Measurements from ENCODE around the gene IRF5.

The IRF5 gene

DNA sequence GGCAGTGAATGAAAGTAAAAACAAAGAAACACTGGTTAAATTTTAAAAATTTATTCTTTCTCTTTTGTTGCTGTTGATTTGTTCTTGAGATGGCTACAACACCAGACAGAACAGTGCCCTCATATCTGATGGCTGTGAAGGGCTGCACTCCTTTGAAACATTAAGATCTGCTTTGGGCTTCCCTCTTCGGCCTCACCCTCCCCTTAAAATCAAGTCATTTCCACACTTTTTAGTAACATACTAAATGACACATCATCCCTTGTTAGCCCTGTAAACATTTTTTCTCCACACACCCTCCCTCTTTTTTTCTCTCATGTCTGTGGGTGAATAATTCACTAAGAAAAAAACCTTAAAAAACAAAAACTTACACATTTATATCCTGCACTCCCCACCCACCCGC, 16.4 kb downstream of the IRF5 start:
- H3K27me3 ChIP-seq (ENCODE audit: low read length) = no peaks in the 10 kb centered on the region
- H3K36me3 ChIP-seq (ENCODE audit: low read length) = peaks cover 14% of the 10 kb centered on the region; the same call in 1 of the 2 replicates
- H2AFZ ChIP-seq (ENCODE audit: low read depth, low read length, severe bottlenecking) = no peak overlapping the region
- H3K4me3 ChIP-seq (ENCODE audit: insufficient read depth, low read length, poor library complexity, severe bottlenecking) = no peak overlapping the region
- no peaks in the 10 kb centered on the region for H3K79me2 ChIP-seq (ENCODE audit: insufficient read depth, low read length)
- H3F3A ChIP-seq (ENCODE audit: insufficient read depth) = 0 out of 2 replicates have a peak, but pooled peaks cover 5% of the 10 kb centered on the region
- H3K9me2 ChIP-seq (replicated peaks; ENCODE audit: insufficient read depth, low read length) = no peaks in the 10 kb centered on the region
- H4K20me1 ChIP-seq (ENCODE audit: low read depth, low read length) = no peaks in the 10 kb centered on the region
- TF ChIP-seq EZH2phosphoT487 (conservative IDR thresholded peaks at IDR 0.05; ENCODE audit: low read length) = no peak
- TF ChIP-seq, protein P1, sequence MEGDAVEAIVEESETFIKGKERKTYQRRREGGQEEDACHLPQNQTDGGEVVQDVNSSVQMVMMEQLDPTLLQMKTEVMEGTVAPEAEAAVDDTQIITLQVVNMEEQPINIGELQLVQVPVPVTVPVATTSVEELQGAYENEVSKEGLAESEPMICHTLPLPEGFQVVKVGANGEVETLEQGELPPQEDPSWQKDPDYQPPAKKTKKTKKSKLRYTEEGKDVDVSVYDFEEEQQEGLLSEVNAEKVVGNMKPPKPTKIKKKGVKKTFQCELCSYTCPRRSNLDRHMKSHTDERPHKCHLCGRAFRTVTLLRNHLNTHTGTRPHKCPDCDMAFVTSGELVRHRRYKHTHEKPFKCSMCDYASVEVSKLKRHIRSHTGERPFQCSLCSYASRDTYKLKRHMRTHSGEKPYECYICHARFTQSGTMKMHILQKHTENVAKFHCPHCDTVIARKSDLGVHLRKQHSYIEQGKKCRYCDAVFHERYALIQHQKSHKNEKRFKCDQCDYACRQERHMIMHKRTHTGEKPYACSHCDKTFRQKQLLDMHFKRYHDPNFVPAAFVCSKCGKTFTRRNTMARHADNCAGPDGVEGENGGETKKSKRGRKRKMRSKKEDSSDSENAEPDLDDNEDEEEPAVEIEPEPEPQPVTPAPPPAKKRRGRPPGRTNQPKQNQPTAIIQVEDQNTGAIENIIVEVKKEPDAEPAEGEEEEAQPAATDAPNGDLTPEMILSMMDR (IDR thresholded peaks at IDR 0.05; ENCODE audit: insufficient read depth, low read length, poor library complexity, severe bottlenecking) = no peak
- H3K9ac ChIP-seq (ENCODE audit: low read length) = no peak overlapping the region
- H3K9me3 ChIP-seq (ENCODE audit: insufficient read depth, low read length) = no peaks in the 10 kb centered on the region
- peak overlapping the region; percentile 29; the same call in 1 of the 2 replicates for H3K27ac ChIP-seq (ENCODE audit: low read depth, low read length)
- no peak overlapping the region for H3K4me2 ChIP-seq (ENCODE audit: low read depth, low read length, poor library complexity, severe bottlenecking)

DNA sequence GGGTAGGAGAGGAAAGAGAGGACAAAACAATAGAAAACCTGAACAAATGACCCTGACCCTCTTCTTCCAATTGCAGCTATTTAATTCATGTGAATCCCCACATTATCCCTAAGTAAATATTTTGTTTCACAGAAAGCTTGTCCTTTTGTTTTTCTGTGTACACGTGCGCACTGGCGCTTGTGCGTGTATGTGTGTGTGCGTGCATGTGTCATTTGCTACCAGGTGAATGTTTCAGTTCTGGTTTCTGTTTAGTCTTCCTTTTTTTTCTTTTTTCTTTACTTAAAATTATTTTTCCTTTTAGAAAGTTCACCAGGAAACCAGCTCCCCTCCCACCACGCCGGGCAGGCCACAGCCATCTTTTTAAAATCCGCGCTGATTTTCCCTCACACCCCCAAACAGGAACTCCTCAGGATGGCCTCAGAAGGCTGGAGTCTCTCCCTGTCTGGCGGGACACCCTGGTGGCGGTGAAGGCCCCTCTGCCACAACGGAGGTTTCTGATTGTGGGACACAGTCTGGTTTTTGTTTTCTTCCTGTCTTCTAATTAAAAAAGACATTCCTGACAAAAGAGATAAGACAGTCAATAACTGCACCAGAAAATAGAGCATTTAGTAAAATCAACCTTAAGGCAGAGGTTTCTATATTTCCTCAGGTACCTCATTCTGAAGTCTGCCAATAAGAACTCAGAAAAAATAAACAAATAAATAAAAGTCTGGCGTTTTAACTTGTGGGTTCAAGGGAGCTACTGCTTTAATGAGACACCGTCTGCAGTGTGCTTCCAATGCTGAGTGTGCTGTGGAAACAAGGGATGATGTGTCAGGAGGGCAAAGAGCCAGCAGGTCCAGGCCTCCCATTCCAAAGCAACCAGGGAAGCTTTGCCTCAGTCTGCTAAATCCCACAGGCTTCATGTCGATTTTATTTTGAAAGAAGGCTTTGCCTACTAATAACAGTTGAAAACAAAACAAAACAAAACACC, 17.4 kb downstream of the IRF5 start:
- TF ChIP-seq, protein P1 (IDR thresholded peaks at IDR 0.05; ENCODE audit: insufficient read depth, low read length, poor library complexity, severe bottlenecking) = no peak
- TF ChIP-seq EZH2phosphoT487 (conservative IDR thresholded peaks at IDR 0.05; ENCODE audit: low read length) = no peak
- peaks cover 14% of the 10 kb centered on the region; the same call in 1 of the 2 replicates for H3K36me3 ChIP-seq (ENCODE audit: low read length)
- peak overlapping the region; percentile 8; the same call in 1 of the 2 replicates for H3K9ac ChIP-seq (ENCODE audit: low read length)
- H3K9me2 ChIP-seq (replicated peaks; ENCODE audit: insufficient read depth, low read length) = no peaks in the 10 kb centered on the region
- peak overlapping the region; percentile 34 for H3K4me2 ChIP-seq (ENCODE audit: low read depth, low read length, poor library complexity, severe bottlenecking)
- no peak overlapping the region for H2AFZ ChIP-seq (ENCODE audit: low read depth, low read length, severe bottlenecking)
- H3K79me2 ChIP-seq (ENCODE audit: insufficient read depth, low read length) = no peaks in the 10 kb centered on the region
- H3K27me3 ChIP-seq (ENCODE audit: low read length) = no peaks in the 10 kb centered on the region
- H3K9me3 ChIP-seq (ENCODE audit: insufficient read depth, low read length) = no peaks in the 10 kb centered on the region
- H4K20me1 ChIP-seq (ENCODE audit: low read depth, low read length) = no peaks in the 10 kb centered on the region
- H3K4me3 ChIP-seq (ENCODE audit: insufficient read depth, low read length, poor library complexity, severe bottlenecking) = no peak overlapping the region
- H3F3A ChIP-seq (ENCODE audit: insufficient read depth) = 0 out of 2 replicates have a peak, but pooled peaks cover 5% of the 10 kb centered on the region
- peak overlapping the region; percentile 62 for H3K27ac ChIP-seq (ENCODE audit: low read depth, low read length)

GRCh38 chr7:128955981-128956380, 18.3 kb downstream of the IRF5 start:
- Histone ChIP-seq H3K79me2 (ENCODE audit: insufficient read depth, low read length) (no peaks in the 10 kb centered on the region), H3K4me3 (ENCODE audit: insufficient read depth, low read length, poor library complexity, severe bottlenecking) (no peak overlapping the region), H3K36me3 (ENCODE audit: low read length) (peaks cover 14% of the 10 kb centered on the region; the same call in 1 of the 2 replicates), H3K9ac (ENCODE audit: low read length) (no peak overlapping the region), H3K9me2 (replicated peaks; ENCODE audit: insufficient read depth, low read length) (no peaks in the 10 kb centered on the region), H3K4me2 (ENCODE audit: low read depth, low read length, poor library complexity, severe bottlenecking) (no peak overlapping the region), H3K27ac (ENCODE audit: low read depth, low read length) (peak overlapping the region; percentile 62; the same call in 1 of the 2 replicates), H2AFZ (ENCODE audit: low read depth, low read length, severe bottlenecking) (no peak overlapping the region), H4K20me1 (ENCODE audit: low read depth, low read length) (no peaks in the 10 kb centered on the region), H3K27me3 (ENCODE audit: low read length) (no peaks in the 10 kb centered on the region), H3F3A (ENCODE audit: insufficient read depth) (0 out of 2 replicates have a peak, but pooled peaks cover 5% of the 10 kb centered on the region), H3K9me3 (ENCODE audit: insufficient read depth, low read length) (no peaks in the 10 kb centered on the region)
- TF ChIP-seq, protein P1 (IDR thresholded peaks at IDR 0.05; ENCODE audit: insufficient read depth, low read length, poor library complexity, severe bottlenecking) = no peak
- no peak for TF ChIP-seq EZH2phosphoT487 (conservative IDR thresholded peaks at IDR 0.05; ENCODE audit: low read length)
